ENCODE data around the gene TGM4.

GRCh38 chr3:44860117-44860516 is 14.3 kb upstream of the TGM4 start:
- TF ChIP-seq CTCF (IDR thresholded peaks at IDR 0.05) (no peak), POLR2A (IDR thresholded peaks at IDR 0.05) (no peak)

All from Peyer's patch (tissue), 4 donors.